ENCODE results near the gene SYNGAP1.

SYNGAP1 gene

DNA sequence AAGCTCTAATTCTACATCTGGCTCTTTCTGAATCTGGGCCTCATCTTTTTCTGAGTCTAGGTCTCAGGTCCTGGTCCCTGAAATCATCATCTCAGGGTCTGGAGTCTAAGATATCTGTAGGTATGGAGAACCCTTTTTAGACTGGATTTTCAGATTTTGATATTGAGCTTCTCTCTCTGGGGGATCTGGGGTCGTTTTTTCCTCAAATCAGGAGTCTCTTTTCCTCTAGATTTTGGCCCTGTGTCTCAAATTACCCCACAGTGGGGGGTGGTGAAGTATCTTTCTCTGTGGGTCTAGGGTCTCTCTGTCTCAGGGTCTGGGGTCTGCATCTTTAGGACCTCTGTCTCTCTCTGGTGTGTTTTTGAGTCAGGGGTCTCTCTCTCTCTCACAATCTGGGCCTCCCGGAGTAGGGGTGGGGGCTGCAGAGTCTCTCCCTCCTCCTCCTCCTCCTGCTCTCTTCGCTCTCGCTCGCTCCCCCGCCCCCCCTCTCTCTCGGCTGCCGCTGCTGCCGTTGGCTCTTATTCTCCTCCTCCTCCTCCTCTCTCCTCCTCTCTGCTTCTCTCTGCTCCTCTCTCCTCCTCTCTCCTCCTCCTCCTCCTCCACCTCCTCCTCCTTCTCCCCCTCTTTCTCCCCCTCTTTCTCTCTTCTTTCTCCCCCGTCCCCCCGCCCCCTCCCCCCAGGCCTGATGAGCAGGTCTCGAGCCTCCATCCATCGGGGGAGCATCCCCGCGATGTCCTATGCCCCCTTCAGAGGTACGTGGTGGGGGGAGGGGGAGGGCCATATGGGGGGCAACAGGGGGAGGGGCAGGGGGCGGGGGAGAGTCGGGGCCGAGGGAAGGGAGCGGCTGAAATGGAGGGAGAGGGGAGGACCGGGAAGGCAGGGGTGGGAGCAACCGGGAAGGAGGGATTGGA, at the start of gene SYNGAP1:
TSS of gene SYNGAP1 (plus strand) at position 486 of the 911 bp plus-strand sequence. CDS start at position 686, 200 bp downstream.
- TF ChIP-seq USF1 (IDR thresholded peaks at IDR 0.05) (no peak), ZBTB7A (IDR thresholded peaks at IDR 0.05; ENCODE audit: low read depth) (0 out of 2 replicates have a peak, but pooled peaks have one; percentile 38)

- TF ChIP-seq CEBPB (IDR thresholded peaks at IDR 0.05) (no peak), ZBTB7A (IDR thresholded peaks at IDR 0.05; ENCODE audit: low read depth) (no peak), TAF1 (IDR thresholded peaks at IDR 0.05; ENCODE audit: low read depth) (no peak), FOXM1 (IDR thresholded peaks at IDR 0.05; ENCODE audit: borderline replicate concordance, low read depth) (no peak), EP300 (IDR thresholded peaks at IDR 0.05; ENCODE audit: borderline replicate concordance) (no peak), YY1 (IDR thresholded peaks at IDR 0.05; ENCODE audit: low read depth) (no peak), EGR1 (IDR thresholded peaks at IDR 0.05) (no peak), TEAD4 (IDR thresholded peaks at IDR 0.05) (no peak), USF1 (IDR thresholded peaks at IDR 0.05) (no peak), RAD21 (IDR thresholded peaks at IDR 0.05; ENCODE audit: low read depth) (no peak), TCF12 (IDR thresholded peaks at IDR 0.05; ENCODE audit: low read depth) (no peak)
- TF ChIP-seq, protein P1, sequence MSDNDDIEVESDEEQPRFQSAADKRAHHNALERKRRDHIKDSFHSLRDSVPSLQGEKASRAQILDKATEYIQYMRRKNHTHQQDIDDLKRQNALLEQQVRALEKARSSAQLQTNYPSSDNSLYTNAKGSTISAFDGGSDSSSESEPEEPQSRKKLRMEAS (IDR thresholded peaks at IDR 0.05) = no peak
- TF ChIP-seq, protein P2, sequence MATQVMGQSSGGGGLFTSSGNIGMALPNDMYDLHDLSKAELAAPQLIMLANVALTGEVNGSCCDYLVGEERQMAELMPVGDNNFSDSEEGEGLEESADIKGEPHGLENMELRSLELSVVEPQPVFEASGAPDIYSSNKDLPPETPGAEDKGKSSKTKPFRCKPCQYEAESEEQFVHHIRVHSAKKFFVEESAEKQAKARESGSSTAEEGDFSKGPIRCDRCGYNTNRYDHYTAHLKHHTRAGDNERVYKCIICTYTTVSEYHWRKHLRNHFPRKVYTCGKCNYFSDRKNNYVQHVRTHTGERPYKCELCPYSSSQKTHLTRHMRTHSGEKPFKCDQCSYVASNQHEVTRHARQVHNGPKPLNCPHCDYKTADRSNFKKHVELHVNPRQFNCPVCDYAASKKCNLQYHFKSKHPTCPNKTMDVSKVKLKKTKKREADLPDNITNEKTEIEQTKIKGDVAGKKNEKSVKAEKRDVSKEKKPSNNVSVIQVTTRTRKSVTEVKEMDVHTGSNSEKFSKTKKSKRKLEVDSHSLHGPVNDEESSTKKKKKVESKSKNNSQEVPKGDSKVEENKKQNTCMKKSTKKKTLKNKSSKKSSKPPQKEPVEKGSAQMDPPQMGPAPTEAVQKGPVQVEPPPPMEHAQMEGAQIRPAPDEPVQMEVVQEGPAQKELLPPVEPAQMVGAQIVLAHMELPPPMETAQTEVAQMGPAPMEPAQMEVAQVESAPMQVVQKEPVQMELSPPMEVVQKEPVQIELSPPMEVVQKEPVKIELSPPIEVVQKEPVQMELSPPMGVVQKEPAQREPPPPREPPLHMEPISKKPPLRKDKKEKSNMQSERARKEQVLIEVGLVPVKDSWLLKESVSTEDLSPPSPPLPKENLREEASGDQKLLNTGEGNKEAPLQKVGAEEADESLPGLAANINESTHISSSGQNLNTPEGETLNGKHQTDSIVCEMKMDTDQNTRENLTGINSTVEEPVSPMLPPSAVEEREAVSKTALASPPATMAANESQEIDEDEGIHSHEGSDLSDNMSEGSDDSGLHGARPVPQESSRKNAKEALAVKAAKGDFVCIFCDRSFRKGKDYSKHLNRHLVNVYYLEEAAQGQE (IDR thresholded peaks at IDR 0.05; ENCODE audit: low read depth) = no peak
Measured at GRCh38 chr6:33372526-33373123, 47.2 kb upstream of the SYNGAP1 start.

GRCh38 chr6:33373960-33374910, 45.6 kb upstream of the SYNGAP1 start:
- no peak for TF ChIP-seq NFIC (IDR thresholded peaks at IDR 0.05)
- no peak for TF ChIP-seq FOXM1 (IDR thresholded peaks at IDR 0.05; ENCODE audit: borderline replicate concordance, low read depth)
- TF ChIP-seq, protein P2 (IDR thresholded peaks at IDR 0.05; ENCODE audit: low read depth) = no peak
- TF ChIP-seq, protein P1 (IDR thresholded peaks at IDR 0.05) = no peak
- TF ChIP-seq TCF12 (IDR thresholded peaks at IDR 0.05; ENCODE audit: low read depth) = no peak
- no peak for TF ChIP-seq CEBPB (IDR thresholded peaks at IDR 0.05)
- no peak for TF ChIP-seq RAD21 (IDR thresholded peaks at IDR 0.05; ENCODE audit: low read depth)
- no peak for TF ChIP-seq USF1 (IDR thresholded peaks at IDR 0.05)
- TF ChIP-seq YY1 (IDR thresholded peaks at IDR 0.05; ENCODE audit: low read depth) = no peak
- no peak for TF ChIP-seq TAF1 (IDR thresholded peaks at IDR 0.05; ENCODE audit: low read depth)
- TF ChIP-seq EGR1 (IDR thresholded peaks at IDR 0.05) = no peak
- no peak for TF ChIP-seq EP300 (IDR thresholded peaks at IDR 0.05; ENCODE audit: borderline replicate concordance)

- TF ChIP-seq CEBPB (IDR thresholded peaks at IDR 0.05) (peak; percentile 90), NFIC (IDR thresholded peaks at IDR 0.05) (peak; percentile 60)
- TF ChIP-seq, protein P1 (IDR thresholded peaks at IDR 0.05) = no peak
Measured at GRCh38 chr6:33375143-33375671, 44.7 kb upstream of the SYNGAP1 start.
